ENCODE results near the gene EFTUD2.

DNA sequence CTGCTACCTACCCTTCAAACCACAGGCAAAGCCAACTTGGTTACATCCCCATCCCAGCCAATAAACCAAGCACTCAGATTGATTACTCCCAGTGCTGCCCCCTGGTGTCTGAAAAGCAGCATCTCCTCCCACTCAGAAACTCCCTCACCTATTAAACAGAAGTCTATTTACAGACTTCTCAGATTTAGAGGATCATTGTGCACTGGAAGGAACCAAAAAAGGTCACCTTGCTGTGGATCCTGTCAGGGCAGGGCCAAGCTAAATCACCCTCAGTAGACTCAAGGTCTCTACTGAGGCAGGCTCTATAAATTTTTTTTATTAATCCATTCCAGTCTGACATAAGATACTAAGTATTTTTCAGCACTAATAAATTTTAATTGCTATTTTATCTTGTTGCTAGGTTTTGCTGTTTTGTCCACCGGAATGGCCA lies 34.0 kb downstream of the EFTUD2 start:
- TF ChIP-seq, protein P1, sequence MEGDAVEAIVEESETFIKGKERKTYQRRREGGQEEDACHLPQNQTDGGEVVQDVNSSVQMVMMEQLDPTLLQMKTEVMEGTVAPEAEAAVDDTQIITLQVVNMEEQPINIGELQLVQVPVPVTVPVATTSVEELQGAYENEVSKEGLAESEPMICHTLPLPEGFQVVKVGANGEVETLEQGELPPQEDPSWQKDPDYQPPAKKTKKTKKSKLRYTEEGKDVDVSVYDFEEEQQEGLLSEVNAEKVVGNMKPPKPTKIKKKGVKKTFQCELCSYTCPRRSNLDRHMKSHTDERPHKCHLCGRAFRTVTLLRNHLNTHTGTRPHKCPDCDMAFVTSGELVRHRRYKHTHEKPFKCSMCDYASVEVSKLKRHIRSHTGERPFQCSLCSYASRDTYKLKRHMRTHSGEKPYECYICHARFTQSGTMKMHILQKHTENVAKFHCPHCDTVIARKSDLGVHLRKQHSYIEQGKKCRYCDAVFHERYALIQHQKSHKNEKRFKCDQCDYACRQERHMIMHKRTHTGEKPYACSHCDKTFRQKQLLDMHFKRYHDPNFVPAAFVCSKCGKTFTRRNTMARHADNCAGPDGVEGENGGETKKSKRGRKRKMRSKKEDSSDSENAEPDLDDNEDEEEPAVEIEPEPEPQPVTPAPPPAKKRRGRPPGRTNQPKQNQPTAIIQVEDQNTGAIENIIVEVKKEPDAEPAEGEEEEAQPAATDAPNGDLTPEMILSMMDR (conservative IDR thresholded peaks at IDR 0.05; ENCODE audit: low read length): peak; percentile 96
- TF ChIP-seq EZH2phosphoT487 (IDR thresholded peaks at IDR 0.05; ENCODE audit: borderline replicate concordance, low read depth, low read length): no peak

Data from OCI-LY7 (cell line).